Naive thymus-derived CD4-positive, alpha-beta T cell (primary cell): ENCODE data around the gene SLF2. TPM values are rescaled to one million over a fixed set of nuclear protein-coding genes. Genes with fewer than 3 reads are reported as not detected.

ENCODE experiments used
- ATAC-seq: fragments of 150-1000 bp; cut with Tn5 transposase; 2 replicates; pipeline ENCODE4 v1.10.0; 2021; ENCODE audit warnings: mild to moderate bottlenecking, moderate library complexity
- CTCF ChIA-PET: fragments of 350-600 bp; sonication (Branson Sonifier 250); formaldehyde crosslinking; loops from one replicate; lab custom pipeline; 2021; ENCODE audit warnings: antibody characterized with exemption; lab: Charles Lee
- POLR2A ChIA-PET: fragments of 350-600 bp; sonication (Branson Sonifier 250); formaldehyde crosslinking; loops from one replicate; lab custom pipeline; 2021; ENCODE audit warnings: antibody characterized with exemption, inconsistent platforms; lab: Charles Lee
- DNase-seq, 9 donors: peaks; one replicate each; pipeline versions ENCODE4 v3.0.0 to v3.0.0-alpha.2; 2020 to 2022; ENCODE audit warnings: mixed read lengths in 1 of 9
- H3K27ac ChIP-seq: one replicate; pipeline ENCODE4 v1.7.0; 2013; ENCODE audit warnings: mild to moderate bottlenecking, low read depth, low read length, moderate library complexity
- H3K27me3 ChIP-seq, 2 donors: one replicate each; pipeline ENCODE4 v1.7.0; 2013; ENCODE audit warnings: low read length in 2 of 2, mild to moderate bottlenecking in 2 of 2, moderate library complexity in 2 of 2; ENCODE audit not compliant: control insufficient read depth in 2 of 2, insufficient read depth in 2 of 2
- H3K36me3 ChIP-seq, 3 experiments: 1 replicate in 2 of 3; 2 replicates in 1 of 3; pipeline ENCODE4 v1.7.0; 2013; ENCODE audit warnings: low read length in 3 of 3, mild to moderate bottlenecking in 3 of 3, moderate library complexity in 1 of 3; ENCODE audit not compliant: insufficient read depth in 3 of 3, control insufficient read depth in 2 of 3
- H3K4me1 ChIP-seq, 2 donors: one replicate each; pipeline ENCODE4 v1.7.0; 2013; ENCODE audit warnings: low read length in 2 of 2, mild to moderate bottlenecking in 2 of 2, moderate library complexity in 1 of 2; ENCODE audit not compliant: control insufficient read depth in 2 of 2, insufficient read depth in 2 of 2
- H3K4me3 ChIP-seq: 2 replicates; pipeline ENCODE4 v1.7.0; 2013; ENCODE audit warnings: mild to moderate bottlenecking, low read length
- H3K9me3 ChIP-seq, 3 experiments: 1 replicate in 2 of 3; 2 replicates in 1 of 3; pipeline ENCODE4 v1.7.0; 2013; ENCODE audit warnings: low read length in 3 of 3; ENCODE audit not compliant: control insufficient read depth in 2 of 3
- H3K27ac Mint-ChIP-seq, 9 donors: one replicate each; pipeline ENCODE4 v1.8.0; 2020 to 2022; ENCODE audit warnings: mixed read lengths in 9 of 9, mild to moderate bottlenecking in 8 of 9, moderate library complexity in 5 of 9, inconsistent platforms in 2 of 9
- H3K27me3 Mint-ChIP-seq, 5 donors: one replicate each; pipeline ENCODE4 v1.8.0; 2021 to 2022; ENCODE audit warnings: mixed read lengths in 5 of 5, mild to moderate bottlenecking in 1 of 5
- H3K36me3 Mint-ChIP-seq, 5 donors: one replicate each; pipeline ENCODE4 v1.8.0; 2020 to 2022; ENCODE audit warnings: mixed read lengths in 5 of 5, mild to moderate bottlenecking in 3 of 5, inconsistent platforms in 1 of 5
- H3K4me1 Mint-ChIP-seq, 7 donors: one replicate each; pipeline ENCODE4 v1.8.0; 2020 to 2022; ENCODE audit warnings: mixed read lengths in 7 of 7, mild to moderate bottlenecking in 3 of 7, inconsistent platforms in 1 of 7
- H3K4me3 Mint-ChIP-seq, 10 donors: one replicate each; pipeline ENCODE4 v1.8.0; 2020 to 2022; ENCODE audit warnings: mild to moderate bottlenecking in 10 of 10, mixed read lengths in 10 of 10, moderate library complexity in 6 of 10, inconsistent platforms in 2 of 10
- H3K9me3 Mint-ChIP-seq, 11 donors: one replicate each; pipeline ENCODE4 v1.8.0; 2020 to 2022; ENCODE audit warnings: mixed read lengths in 11 of 11, mild to moderate bottlenecking in 4 of 11, inconsistent platforms in 1 of 11, moderate library complexity in 1 of 11
- intact Hi-C, 2 donors: fragments of 100-400 bp; cut with micrococcal nuclease; formaldehyde crosslinking; loops; one replicate each; pipeline ENCODE4 v1.15.1; 2023
- polyA plus RNA-seq, 2 donors: library from polyadenylated mRNA; unstranded; fragments of 300-500 nt; fragmentation: Illumina TruSeq; gene quantifications; one replicate each; pipeline ENCODE4 v1.2.3, GENCODE V29; 2021
- total RNA-seq, 6 experiments: library from RNA in 5 of 6; stranded (reverse) in 5 of 6; gene quantifications; 1 replicate in 5 of 6; 2 replicates in 1 of 6; pipeline ENCODE4 v1.2.3 and lab custom pipeline; 2021 to 2026

SLF2 gene
- total and polyA plus RNA-seq, 7 experiments from 2014 or later: 10.9 to 43.7 (median 24.0) TPM

DNA sequence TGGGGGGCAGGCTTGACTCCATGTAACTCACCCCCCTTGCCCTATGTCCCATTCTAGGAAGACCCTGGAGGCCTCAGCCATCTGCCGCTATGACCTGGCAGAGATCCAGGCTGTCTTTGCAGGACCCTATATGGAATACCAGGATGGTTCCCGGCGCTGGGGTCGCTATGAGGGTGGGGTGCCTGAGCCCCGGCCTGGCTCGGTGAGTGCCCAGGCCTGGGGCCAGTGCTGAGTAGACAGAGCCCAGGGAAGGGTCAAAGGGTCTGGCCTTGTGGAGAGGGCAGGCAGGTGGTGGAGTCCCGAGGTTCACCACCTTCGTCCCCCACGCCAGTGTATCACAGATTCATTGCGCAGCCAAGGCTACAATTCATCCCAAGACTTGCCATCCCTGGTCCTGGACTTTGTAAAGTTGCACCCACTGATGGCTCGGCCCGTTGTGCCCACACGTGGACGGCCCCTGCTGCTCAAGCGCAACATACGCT is 67.1 kb downstream of the SLF2 start:
- Mint-ChIP-seq H3K27ac (no peak overlapping the region), H3K27me3 (no peaks in the 10 kb centered on the region), H3K9me3 (no peaks in the 10 kb centered on the region), H3K36me3 (peaks cover 0 to 34% (median 5%) of the 10 kb centered on the region in 5 donors), H3K4me3 (no peak overlapping the region), H3K4me1 (peaks cover 0 to 16% (median 3%) of the 10 kb centered on the region in 7 donors)
- H3K9me3 ChIP-seq: no peaks in the 10 kb centered on the region
- peaks cover 0 to 50% (median 0%) of the 10 kb centered on the region in 3 experiments for H3K36me3 ChIP-seq
- no peak overlapping the region for H3K27ac ChIP-seq
- no peaks in the 10 kb centered on the region for H3K27me3 ChIP-seq
- no peak overlapping the region for H3K4me3 ChIP-seq
- H3K4me1 ChIP-seq: no peaks in the 10 kb centered on the region
- intact Hi-C loops: no loop called here
- POLR2A ChIA-PET: no interaction called here
- CTCF ChIA-PET: no interaction called here
- DNase-seq: no peak
- ATAC-seq: no peak

- Histone ChIP-seq H3K9me3 (no peaks in the 10 kb centered on the region), H3K4me3 (no peak overlapping the region), H3K27me3 (no peaks in the 10 kb centered on the region), H3K27ac (no peak overlapping the region), H3K4me1 (no peaks in the 10 kb centered on the region), H3K36me3 (peaks cover 0 to 54% (median 0%) of the 10 kb centered on the region in 3 experiments)
- CTCF ChIA-PET: no interaction called here
- Mint-ChIP-seq H3K9me3 (no peaks in the 10 kb centered on the region), H3K4me3 (no peak overlapping the region), H3K36me3 (peaks cover 0 to 36% (median 5%) of the 10 kb centered on the region in 5 donors), H3K4me1 (peaks cover 0 to 16% (median 6%) of the 10 kb centered on the region in 7 donors), H3K27me3 (no peaks in the 10 kb centered on the region), H3K27ac (no peak overlapping the region)
- intact Hi-C loops: no loop called here
- DNase-seq (no peak), ATAC-seq (no peak)
- POLR2A ChIA-PET: no interaction called here
Measured at GRCh38 chr10:100980311-100980710, 67.5 kb downstream of the SLF2 start.

DNA sequence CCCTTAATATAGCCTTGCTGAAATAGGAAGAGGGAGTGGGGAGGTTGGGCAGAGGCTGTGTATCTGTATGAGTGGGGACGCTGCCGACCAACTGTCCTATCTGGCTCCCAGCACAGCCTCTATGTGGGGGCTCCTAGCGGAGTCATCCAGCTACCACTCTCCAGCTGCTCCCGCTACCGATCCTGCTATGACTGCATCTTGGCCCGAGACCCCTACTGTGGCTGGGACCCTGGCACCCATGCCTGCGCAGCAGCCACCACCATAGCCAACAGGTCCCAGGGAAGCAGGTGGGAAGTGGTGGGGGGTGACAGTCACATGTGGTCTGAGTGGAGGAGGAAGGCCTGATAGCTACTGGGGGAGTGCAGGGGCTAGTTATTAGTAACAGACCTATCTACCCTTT is 67.9 kb downstream of the SLF2 start:
- H3K4me3 Mint-ChIP-seq: no peak overlapping the region
- no peaks in the 10 kb centered on the region for H3K9me3 Mint-ChIP-seq
- peaks cover 0 to 36% (median 5%) of the 10 kb centered on the region in 5 donors for H3K36me3 Mint-ChIP-seq
- intact Hi-C loops: no loop called here
- CTCF ChIA-PET: interaction anchor here (0.8 kb wide), 1 partner anchor 15 kb away, joined by 3 read pairs; no protein-coding TSS in a partner anchor
- peaks cover 3 to 18% (median 9%) of the 10 kb centered on the region in 7 donors for H3K4me1 Mint-ChIP-seq
- no peaks in the 10 kb centered on the region for H3K27me3 Mint-ChIP-seq
- Histone ChIP-seq H3K27ac (no peak overlapping the region), H3K36me3 (peaks cover 0 to 55% (median 0%) of the 10 kb centered on the region in 3 experiments), H3K4me1 (no peaks in the 10 kb centered on the region), H3K27me3 (no peaks in the 10 kb centered on the region), H3K9me3 (no peaks in the 10 kb centered on the region), H3K4me3 (no peak overlapping the region)
- ATAC-seq (no peak), DNase-seq (no peak)
- H3K27ac Mint-ChIP-seq: no peak overlapping the region
- POLR2A ChIA-PET: no interaction called here

DNA sequence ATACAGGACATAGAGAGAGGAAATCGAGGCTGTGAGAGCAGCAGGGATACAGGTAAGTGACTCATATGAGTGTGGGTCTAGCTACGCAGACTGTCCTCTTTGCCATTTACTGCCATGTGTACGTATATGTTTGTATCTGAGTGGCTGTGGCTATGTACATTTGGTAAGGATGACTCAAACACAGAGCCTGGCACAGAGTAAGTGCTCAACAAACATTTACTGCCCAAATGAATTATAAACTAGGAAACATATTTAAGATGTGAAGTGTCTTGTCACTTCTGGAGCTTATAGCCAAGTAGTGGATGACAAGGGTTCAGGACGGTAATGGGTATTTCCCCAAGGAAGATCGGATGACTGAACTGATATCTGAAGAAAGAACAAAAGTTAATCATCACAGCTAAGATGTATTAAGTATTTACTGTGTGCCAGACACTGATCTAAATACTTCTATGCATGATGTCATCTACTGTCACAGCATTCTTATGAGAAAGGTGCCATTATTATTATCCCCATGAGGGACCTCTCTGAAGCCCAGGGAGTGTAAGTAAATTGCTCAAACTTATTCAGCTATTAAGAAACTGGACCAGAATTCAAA is 68.5 kb downstream of the SLF2 start:
- CTCF ChIA-PET: interaction anchor here (0.8 kb wide), 1 partner anchor 15 kb away, joined by 3 read pairs; no protein-coding TSS in a partner anchor
- Mint-ChIP-seq H3K4me1 (peaks cover 8 to 24% (median 14%) of the 10 kb centered on the region in 7 donors), H3K36me3 (peaks cover 0 to 38% (median 5%) of the 10 kb centered on the region in 5 donors), H3K9me3 (no peaks in the 10 kb centered on the region), H3K27me3 (no peaks in the 10 kb centered on the region), H3K27ac (no peak overlapping the region), H3K4me3 (no peak overlapping the region)
- Histone ChIP-seq H3K36me3 (peaks cover 0 to 55% (median 0%) of the 10 kb centered on the region in 3 experiments), H3K27ac (no peak overlapping the region), H3K4me1 (peaks cover 2% of the 10 kb centered on the region in 2 donors), H3K9me3 (no peaks in the 10 kb centered on the region), H3K27me3 (no peaks in the 10 kb centered on the region), H3K4me3 (no peak overlapping the region)
- intact Hi-C loops: no loop called here
- POLR2A ChIA-PET: no interaction called here
- ATAC-seq: no peak
- no peak for DNase-seq

- Mint-ChIP-seq H3K4me3 (peak overlapping the region in 2 of 10 donors; percentile 19 to 38), H3K4me1 (peaks cover 19 to 34% (median 29%) of the 10 kb centered on the region in 7 donors), H3K27ac (peak overlapping the region in 2 of 9 donors; percentile 62 to 71), H3K9me3 (no peaks in the 10 kb centered on the region), H3K36me3 (peaks cover 0 to 46% (median 12%) of the 10 kb centered on the region in 5 donors), H3K27me3 (no peaks in the 10 kb centered on the region)
- DNase-seq: peak in 1 of 9 donors; percentile 1
- intact Hi-C loops: no loop called here
- H3K9me3 ChIP-seq: no peaks in the 10 kb centered on the region
- no peak overlapping the region for H3K4me3 ChIP-seq
- ATAC-seq: no peak
- no peaks in the 10 kb centered on the region for H3K27me3 ChIP-seq
- peaks cover 0 to 61% (median 0%) of the 10 kb centered on the region in 3 experiments for H3K36me3 ChIP-seq
- CTCF ChIA-PET: interaction anchor here (0.7 kb wide), 1 partner anchor 9 kb away, joined by 3 read pairs; no protein-coding TSS in a partner anchor
- peaks cover 13 to 16% of the 10 kb centered on the region in 2 donors for H3K4me1 ChIP-seq
- H3K27ac ChIP-seq: no peak overlapping the region
- POLR2A ChIA-PET: interaction anchor here (1.2 kb wide), 2 partner anchors 15 to 36 kb away, joined by 3 read pairs; no protein-coding TSS in a partner anchor
Measured at GRCh38 chr10:100982916-100983830, 70.4 kb downstream of the SLF2 start.

DNA sequence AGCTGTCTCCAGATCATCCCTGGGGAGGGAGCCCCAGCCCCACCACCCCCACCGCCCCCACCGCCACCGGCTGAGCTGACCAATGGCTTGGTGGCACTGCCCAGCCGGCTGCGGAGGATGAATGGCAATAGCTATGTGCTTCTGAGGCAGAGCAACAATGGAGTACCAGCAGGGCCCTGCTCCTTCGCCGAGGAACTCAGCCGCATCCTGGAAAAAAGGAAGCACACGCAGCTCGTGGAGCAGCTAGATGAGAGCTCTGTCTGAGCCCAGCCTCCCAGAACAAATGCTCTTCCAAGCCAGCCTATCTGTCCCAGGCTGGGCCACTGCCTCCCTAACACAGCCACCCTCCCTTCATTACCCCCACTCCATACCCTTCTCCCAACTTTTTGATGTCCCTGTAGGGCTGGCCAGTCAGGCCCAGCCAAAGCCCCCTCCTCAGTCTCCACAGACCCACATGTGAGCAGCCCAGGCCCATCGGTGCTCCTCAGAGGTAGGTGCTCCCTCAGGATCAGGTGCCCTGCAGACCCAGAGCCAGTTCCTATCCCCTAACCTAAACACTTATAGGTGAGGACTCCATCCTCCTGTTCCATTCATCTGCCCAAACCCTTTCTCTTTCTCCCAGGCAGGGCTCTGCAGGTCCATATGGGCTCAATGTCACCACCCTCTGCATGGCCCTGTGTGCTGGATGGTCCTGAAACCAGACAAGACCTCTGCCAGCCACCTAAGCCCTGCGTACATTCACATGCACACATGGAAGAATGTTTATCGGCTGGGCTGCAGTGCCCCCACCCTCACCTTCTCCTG is 71.3 kb downstream of the SLF2 start:
- no peaks in the 10 kb centered on the region for H3K27me3 Mint-ChIP-seq
- intact Hi-C loops: no loop called here
- peak overlapping the region in 1 of 10 donors; percentile 19 for H3K4me3 Mint-ChIP-seq
- peaks cover 0 to 57% (median 0%) of the 10 kb centered on the region in 3 experiments for H3K36me3 ChIP-seq
- ATAC-seq (no peak), DNase-seq (peak in 1 of 9 donors; percentile 1)
- peaks cover 0 to 43% (median 12%) of the 10 kb centered on the region in 5 donors for H3K36me3 Mint-ChIP-seq
- POLR2A ChIA-PET: interaction anchor here (1.2 kb wide), 2 partner anchors 14 to 37 kb away, joined by 3 read pairs; no protein-coding TSS in a partner anchor
- no peaks in the 10 kb centered on the region for H3K9me3 ChIP-seq
- H3K27ac ChIP-seq: no peak overlapping the region
- no peak overlapping the region for H3K4me3 ChIP-seq
- CTCF ChIA-PET: no interaction called here
- no peaks in the 10 kb centered on the region for H3K27me3 ChIP-seq
- peaks cover 17 to 22% of the 10 kb centered on the region in 2 donors for H3K4me1 ChIP-seq
- H3K4me1 Mint-ChIP-seq: peaks cover 19 to 42% (median 29%) of the 10 kb centered on the region in 7 donors
- H3K9me3 Mint-ChIP-seq: no peaks in the 10 kb centered on the region
- H3K27ac Mint-ChIP-seq: no peak overlapping the region
